IMR-90 (cell line): Measurements from ENCODE around the gene DTX1. TPM values are rescaled to one million over a fixed set of nuclear protein-coding genes. Genes with fewer than 3 reads are reported as not detected.

ENCODE experiments used
- ATAC-seq: fragments of 200-7000 bp; cut with Tn5 transposase; 2 replicates; pipeline ENCODE4 v1.9.1; 2020; ENCODE audit warnings: low read depth, mild to moderate bottlenecking, moderate library complexity
- BruUV-seq: library from RNA; stranded (reverse); fragments of 400-500 nt; replicated peaks from 2 replicates; lab custom pipeline; 2021; lab: Mats Ljungman, UMichigan
- CTCF ChIA-PET: fragments of 300-600 bp; formaldehyde crosslinking; extraction: SDS; loops from one replicate; lab custom pipeline; 2021; ENCODE audit warnings: antibody characterized with exemption; lab: Yijun Ruan, JAX
- POLR2A ChIA-PET: fragments of 300-600 bp; sonication (Branson Sonifier 250); formaldehyde crosslinking; loops from one replicate; lab custom pipeline; 2022; ENCODE audit warnings: antibody characterized with exemption; ENCODE audit not compliant: unreplicated experiment; lab: Charles Lee
- DNase-seq: peaks from one replicate; pipeline ENCODE4 v3.0.0; 2013
- H2AFZ ChIP-seq: replicated peaks from 2 replicates; pipeline ENCODE3; 2013; ENCODE audit warnings: low read length, mild to moderate bottlenecking; ENCODE audit not compliant: poor library complexity
- H2AK5ac ChIP-seq: 2 replicates; pipeline ENCODE4 v1.6.1; 2013; ENCODE audit warnings: low read depth, low read length, inconsistent platforms
- H2AK9ac ChIP-seq: replicated peaks from 2 replicates; pipeline ENCODE3; 2013; ENCODE audit warnings: mild to moderate bottlenecking, low read depth, low read length, moderate library complexity; ENCODE audit not compliant: poor library complexity
- H2BK120ac ChIP-seq: 2 replicates; pipeline ENCODE4 v1.6.1; 2013; ENCODE audit warnings: low read depth, low read length, inconsistent platforms
- H2BK15ac ChIP-seq: 3 replicates; pipeline ENCODE4 v1.6.1; 2013; ENCODE audit warnings: low read depth, low read length, inconsistent platforms
- H2BK20ac ChIP-seq: 2 replicates; pipeline ENCODE4 v1.6.1; 2013; ENCODE audit warnings: low read depth, mild to moderate bottlenecking, inconsistent platforms, low read length, moderate library complexity
- H2BK5ac ChIP-seq: 2 replicates; pipeline ENCODE4 v1.6.1; 2013; ENCODE audit warnings: mild to moderate bottlenecking, low read depth, low read length, inconsistent platforms; ENCODE audit not compliant: poor library complexity, severe bottlenecking
- H3K14ac ChIP-seq: replicated peaks from 2 replicates; pipeline ENCODE4 v1.6.1; 2013; ENCODE audit warnings: low read depth, low read length, inconsistent platforms
- H3K18ac ChIP-seq: 2 replicates; pipeline ENCODE4 v1.6.1; 2013; ENCODE audit warnings: low read depth, low read length, control low read depth
- H3K23ac ChIP-seq: 2 replicates; pipeline ENCODE4 v1.6.1; 2013; ENCODE audit warnings: low read depth, low read length, inconsistent platforms
- H3K27ac ChIP-seq: 2 replicates; pipeline ENCODE4 v1.5.1; 2013; ENCODE audit warnings: mild to moderate bottlenecking, control low read depth, low read length; ENCODE audit not compliant: insufficient read depth
- H3K27me3 ChIP-seq: 2 replicates; pipeline ENCODE4 v1.6.1; 2013; ENCODE audit warnings: low read length; ENCODE audit not compliant: control insufficient read depth, insufficient read depth
- H3K36me3 ChIP-seq: 2 replicates; pipeline ENCODE4 v1.6.1; 2013; ENCODE audit warnings: low read length, mixed read lengths; ENCODE audit not compliant: control insufficient read depth, insufficient read depth
- H3K4ac ChIP-seq: 2 replicates; pipeline ENCODE4 v1.6.1; 2013; ENCODE audit warnings: low read depth, low read length, inconsistent platforms
- H3K4me1 ChIP-seq: 2 replicates; pipeline ENCODE4 v1.6.1; 2013; ENCODE audit warnings: low read length, mixed read lengths; ENCODE audit not compliant: control insufficient read depth, insufficient read depth
- H3K4me2 ChIP-seq: 2 replicates; pipeline ENCODE4 v1.6.1; 2013; ENCODE audit warnings: low read depth, mild to moderate bottlenecking, control low read depth, low read length, moderate library complexity
- H3K4me3 ChIP-seq: 2 replicates; pipeline ENCODE4 v1.5.1; 2013; ENCODE audit warnings: low read depth, mild to moderate bottlenecking, control low read depth, low read length, moderate library complexity; ENCODE audit not compliant: insufficient read depth
- H3K56ac ChIP-seq: 2 replicates; pipeline ENCODE4 v1.6.1; 2013; ENCODE audit warnings: low read length, inconsistent platforms; ENCODE audit not compliant: insufficient read depth; ENCODE audit errors: extremely low read depth
- H3K79me1 ChIP-seq, 2 experiments: 2 replicates each; pipeline ENCODE4 v1.6.1; 2013; ENCODE audit warnings: low read length in 2 of 2, inconsistent platforms in 1 of 2, low read depth in 1 of 2
- H3K9ac ChIP-seq: 2 replicates; pipeline ENCODE4 v1.6.1; 2013; ENCODE audit warnings: low read depth, low read length, control low read depth
- H3K9me1 ChIP-seq: 2 replicates; pipeline ENCODE4 v1.6.1; 2013; ENCODE audit warnings: low read length, inconsistent platforms; ENCODE audit not compliant: insufficient read depth
- H3K9me3 ChIP-seq: 2 replicates; pipeline ENCODE4 v1.6.1; 2013; ENCODE audit warnings: low read length; ENCODE audit not compliant: control insufficient read depth, insufficient read depth
- H4K20me1 ChIP-seq: 2 replicates; pipeline ENCODE4 v1.6.1; 2013; ENCODE audit warnings: low read length, inconsistent platforms; ENCODE audit not compliant: insufficient read depth
- H4K5ac ChIP-seq: 2 replicates; pipeline ENCODE4 v1.6.1; 2013; ENCODE audit warnings: mild to moderate bottlenecking, low read depth, low read length, control low read depth
- H4K8ac ChIP-seq, 2 experiments: 2 replicates each; pipeline ENCODE4 v1.6.1; 2013; ENCODE audit warnings: low read depth in 2 of 2, low read length in 2 of 2, control low read depth in 1 of 2, inconsistent platforms in 1 of 2
- H4K91ac ChIP-seq: 2 replicates; pipeline ENCODE4 v1.6.1; 2013; ENCODE audit warnings: low read depth, low read length, inconsistent platforms; ENCODE audit not compliant: insufficient read depth
- CEBPB ChIP-seq: IDR thresholded peaks from 2 replicates; pipeline ENCODE4 v1.6.1; 2012; ENCODE audit warnings: low read depth, low read length, improper control_type of control experiment
- CHD1 ChIP-seq: IDR thresholded peaks from 2 replicates; pipeline ENCODE4 v1.6.1; 2012; ENCODE audit warnings: low read depth, low read length, improper control_type of control experiment
- MAZ ChIP-seq: IDR thresholded peaks from 2 replicates; pipeline ENCODE4 v1.6.1; 2012; ENCODE audit warnings: low read depth, mild to moderate bottlenecking, low read length, improper control_type of control experiment, moderate library complexity, borderline replicate concordance
- NFE2L2 ChIP-seq: fragments of 150-350 bp; IDR thresholded peaks from 2 replicates; pipeline ENCODE4 v1.6.1; 2016; ENCODE audit warnings: low read depth, mild to moderate bottlenecking, low read length
- POLR2A ChIP-seq: IDR thresholded peaks from 2 replicates; pipeline ENCODE4 v1.6.1; 2012; ENCODE audit warnings: mild to moderate bottlenecking, low read depth, low read length
- RAD21 ChIP-seq: IDR thresholded peaks from 2 replicates; pipeline ENCODE4 v1.6.1; 2012; ENCODE audit warnings: low read length, improper control_type of control experiment
- RCOR1 ChIP-seq: IDR thresholded peaks from 2 replicates; pipeline ENCODE4 v1.6.1; 2012; ENCODE audit warnings: mild to moderate bottlenecking, low read length, improper control_type of control experiment; ENCODE audit not compliant: insufficient replicate concordance
- RFX5 ChIP-seq: IDR thresholded peaks from 2 replicates; pipeline ENCODE4 v1.8.0; 2012; ENCODE audit warnings: low read depth, mild to moderate bottlenecking, low read length, moderate library complexity
- WGBS, 2 experiments: methylation state at CpG; one replicate each; pipeline versions ENCODE4 v1.1.5 to v1.1.7; 2013; ENCODE audit warnings: missing lambda C conversion rate in 2 of 2; ENCODE audit not compliant: insufficient read length in 1 of 2; ENCODE audit errors: extremely low coverage in 2 of 2; 5-methylcytosine and 5-hydroxymethylcytosine counted together
- dilution Hi-C: fragments of 300-500 bp; cut with HindIII; formaldehyde crosslinking; loops from one replicate; pipeline ENCODE4 v1.14.3; 2018; ENCODE audit warnings: low sequenced_read_pairs; ENCODE audit not compliant: unreplicated experiment
- in situ Hi-C: fragments of 300-500 bp; cut with MboI; formaldehyde crosslinking; loops from 3 replicates; pipeline ENCODE4 v1.14.3; 2019; ENCODE audit warnings: low sequenced_read_pairs, inconsistent platforms, mixed read lengths
- intact Hi-C: fragments of 100-400 bp; cut with micrococcal nuclease; formaldehyde crosslinking; loops from 2 replicates; pipeline ENCODE4 v1.10.0; 2022
- polyA plus RNA-seq, 3 experiments: library from polyadenylated mRNA; depleted of rRNA; stranded (reverse); fragments of >200 nt; gene quantifications; 2 replicates each; pipeline ENCODE4 v1.2.3, GENCODE V29; 2012; ENCODE audit warnings: low replicate concordance in 1 of 3
- total RNA-seq: library from RNA; depleted of rRNA; stranded (reverse); fragments of >200 nt; gene quantifications from 2 replicates; pipeline ENCODE4 v1.2.3, GENCODE V29; 2012

Gene DTX1
- total and polyA plus RNA-seq, 2 of the 4 experiments (the other 2 are of a cell fraction) = not detected

GRCh38 chr12:113087193-113087592 lies 30.7 kb downstream of the DTX1 start:
- intact Hi-C loops (no loop called here), dilution Hi-C loops (no loop called here), in situ Hi-C loops (no loop called here)
- Histone ChIP-seq H2BK5ac (no peak overlapping the region), H3K36me3 (no peaks in the 10 kb centered on the region), H3K9me3 (no peaks in the 10 kb centered on the region), H3K9me1 (no peaks in the 10 kb centered on the region), H3K56ac (no peak overlapping the region), H3K27me3 (peaks cover 12% of the 10 kb centered on the region; the same call in 1 of the 2 replicates), H3K23ac (no peak overlapping the region), H2BK15ac (no peak overlapping the region), H4K5ac (no peak overlapping the region), H3K18ac (no peak overlapping the region), H4K91ac (no peak overlapping the region), H3K4me1 (no peaks in the 10 kb centered on the region), H3K79me1 (no peaks in the 10 kb centered on the region), H4K20me1 (no peaks in the 10 kb centered on the region), H3K9ac (no peak overlapping the region), H3K4me3 (no peak overlapping the region), H3K14ac (no peak overlapping the region), H3K4ac (no peak overlapping the region), H2AFZ (peak overlapping the region; percentile 3), H2AK9ac (no peak overlapping the region), H2AK5ac (no peak overlapping the region), H3K27ac (no peak overlapping the region), H3K4me2 (no peak overlapping the region), H2BK120ac (no peak overlapping the region), H4K8ac (no peak overlapping the region), H2BK20ac (no peak overlapping the region)
- WGBS, 2 experiments = 20% methylated on average over 1 of the region's 5 CpGs; no CpG with 5 or more reads in 1 of the 2 experiments
- POLR2A ChIA-PET = no interaction called here
- BruUV-seq = no TSS peak
- ATAC-seq = no peak
- TF ChIP-seq CEBPB (no peak), RCOR1 (no peak), MAZ (no peak), CHD1 (no peak), POLR2A (no peak), RFX5 (no peak), NFE2L2 (no peak), RAD21 (no peak)
- no peak for DNase-seq
- CTCF ChIA-PET = no interaction called here
